ENCODE results near the gene KIAA1671. TPM values are rescaled to one million over a fixed set of nuclear protein-coding genes. Genes with fewer than 3 reads are reported as not detected.

KIAA1671 gene
- polyA plus RNA-seq, 1 of the 3 experiments (the other 2 are of a cell fraction) = 7.4 TPM

GRCh38 chr22:25193548-25193947 is 241.0 kb downstream of the KIAA1671 start:
- no peak overlapping the region for H3K4me3 ChIP-seq (ENCODE audit: low read depth in 2 of 2, low read length in 1 of 2)
- no peaks in the 10 kb centered on the region for H3K79me2 ChIP-seq (ENCODE audit: insufficient read depth)
- H3K4me1 ChIP-seq (ENCODE audit: control insufficient read depth in 1 of 2, insufficient read depth in 2 of 2, low read depth in 1 of 2, low read length in 1 of 2) = no peaks in the 10 kb centered on the region
- H3K36me3 ChIP-seq (replicated peaks in 1 of 2; ENCODE audit: control insufficient read depth in 1 of 2, insufficient read depth in 2 of 2, low read length in 1 of 2) = peaks cover 19 to 37% of the 10 kb centered on the region in 2 experiments
- ChIA-PET CTCF (interaction anchor here (0.6 to 1.8 kb wide), 3 partner anchors 9 to 43 kb away, joined by 3 to 16 read pairs (median 3); no protein-coding TSS in a partner anchor), POLR2A (no interaction called here)
- TF ChIP-seq ELF1 (IDR thresholded peaks at IDR 0.05) = no peak
- TF ChIP-seq REST (IDR thresholded peaks at IDR 0.05; ENCODE audit: low read depth, low read length) = peak; percentile 94
- H3K4me2 ChIP-seq = no peak overlapping the region
- no peak overlapping the region for H3K27ac ChIP-seq (ENCODE audit: low read depth in 2 of 2, low read length in 1 of 2)
- WGBS (ENCODE audit: low lambda C conversion rate) = 100% methylated on average over 1 of the region's 3 CpGs
- H3F3A ChIP-seq (replicated peaks; ENCODE audit: insufficient read depth) = no peaks in the 10 kb centered on the region
- H4K20me1 ChIP-seq (ENCODE audit: insufficient read depth) = no peaks in the 10 kb centered on the region
- H3K9ac ChIP-seq = no peak overlapping the region
- no peaks in the 10 kb centered on the region for H3K27me3 ChIP-seq (ENCODE audit: insufficient read depth)
- no peak for DNase-seq
- H3K9me2 ChIP-seq = no peaks in the 10 kb centered on the region
- no peak overlapping the region for H2AFZ ChIP-seq (ENCODE audit: low read depth)
- H3K9me3 ChIP-seq = no peaks in the 10 kb centered on the region

- Histone ChIP-seq H3K27me3 (ENCODE audit: insufficient read depth) (no peaks in the 10 kb centered on the region), H3K9ac (no peak overlapping the region), H3K27ac (ENCODE audit: low read depth in 2 of 2, low read length in 1 of 2) (no peak overlapping the region), H3K4me2 (no peak overlapping the region), H3K79me2 (ENCODE audit: insufficient read depth) (no peaks in the 10 kb centered on the region), H2AFZ (ENCODE audit: low read depth) (no peak overlapping the region), H3K9me3 (no peaks in the 10 kb centered on the region), H3K9me2 (no peaks in the 10 kb centered on the region), H3K36me3 (replicated peaks in 1 of 2; ENCODE audit: control insufficient read depth in 1 of 2, insufficient read depth in 2 of 2, low read length in 1 of 2) (peaks cover 19 to 29% of the 10 kb centered on the region in 2 experiments), H3K4me3 (ENCODE audit: low read depth in 2 of 2, low read length in 1 of 2) (no peak overlapping the region), H3F3A (replicated peaks; ENCODE audit: insufficient read depth) (no peaks in the 10 kb centered on the region), H4K20me1 (ENCODE audit: insufficient read depth) (no peaks in the 10 kb centered on the region), H3K4me1 (ENCODE audit: control insufficient read depth in 1 of 2, insufficient read depth in 2 of 2, low read depth in 1 of 2, low read length in 1 of 2) (no peaks in the 10 kb centered on the region)
- DNase-seq = no peak
- WGBS (ENCODE audit: low lambda C conversion rate) = 99% methylated on average over 5 of the region's 5 CpGs
- POLR2A ChIA-PET = no interaction called here
- TF ChIP-seq SMC3 (IDR thresholded peaks at IDR 0.05; ENCODE audit: low read depth, low read length) (no peak), YY1 (IDR thresholded peaks at IDR 0.05; ENCODE audit: low read depth) (no peak), PBX3 (IDR thresholded peaks at IDR 0.05) (no peak)
- CTCF ChIA-PET = interaction anchor here (0.6 to 1.8 kb wide), 4 partner anchors 8 to 1250 kb away, joined by 3 to 9 read pairs (median 4); no protein-coding TSS in a partner anchor
Observed at GRCh38 chr22:25196326-25196725, 243.8 kb downstream of the KIAA1671 start.

- Histone ChIP-seq H3K9ac (no peak overlapping the region), H3K36me3 (replicated peaks in 1 of 2; ENCODE audit: control insufficient read depth in 1 of 2, insufficient read depth in 2 of 2, low read length in 1 of 2) (peaks cover 15 to 22% of the 10 kb centered on the region in 2 experiments), H3K9me3 (no peaks in the 10 kb centered on the region), H3K27ac (ENCODE audit: low read depth in 2 of 2, low read length in 1 of 2) (no peak overlapping the region), H2AFZ (ENCODE audit: low read depth) (no peak overlapping the region), H3K79me2 (ENCODE audit: insufficient read depth) (no peaks in the 10 kb centered on the region), H3K4me1 (ENCODE audit: control insufficient read depth in 1 of 2, insufficient read depth in 2 of 2, low read depth in 1 of 2, low read length in 1 of 2) (no peaks in the 10 kb centered on the region), H4K20me1 (ENCODE audit: insufficient read depth) (peaks cover 7% of the 10 kb centered on the region; the same call in 1 of the 2 replicates), H3F3A (replicated peaks; ENCODE audit: insufficient read depth) (no peaks in the 10 kb centered on the region), H3K4me2 (no peak overlapping the region), H3K9me2 (no peaks in the 10 kb centered on the region), H3K4me3 (ENCODE audit: low read depth in 2 of 2, low read length in 1 of 2) (no peak overlapping the region), H3K27me3 (ENCODE audit: insufficient read depth) (no peaks in the 10 kb centered on the region)
- TF ChIP-seq RAD21 (IDR thresholded peaks at IDR 0.05; ENCODE audit: low read length) = no peak
- no peak for TF ChIP-seq EP300 (IDR thresholded peaks at IDR 0.05; ENCODE audit: borderline replicate concordance in 1 of 2, low read depth in 1 of 2, low read length in 1 of 2)
- POLR2A ChIA-PET = no interaction called here
- WGBS (ENCODE audit: low lambda C conversion rate) = 83% methylated on average over 4 of the region's 4 CpGs
- CTCF ChIA-PET = interaction anchor here (1.3 to 1.8 kb wide), 2 partner anchors 11 to 576 kb away, joined by 3 to 9 read pairs; no protein-coding TSS in a partner anchor
- no peak for DNase-seq
Observed at GRCh38 chr22:25197340-25197739, 244.8 kb downstream of the KIAA1671 start.
